ENCODE results near the gene SGK2. TPM values are rescaled to one million over a fixed set of nuclear protein-coding genes. Genes with fewer than 3 reads are reported as not detected.
A peak's percentile ranks its signal among the peaks of the same experiment; 100 is the strongest.

Gene SGK2
- total RNA-seq = 1 to 10 TPM in 1 of 4 donors, under 1 TPM in 2, not detected in 1; 0.21 to 2.9 (median 0.23) TPM
- polyA plus RNA-seq = 3.6 TPM
- long read RNA-seq, donor 1 = 0 reads
- long read RNA-seq, donor 2 = 0 reads
- long read RNA-seq, donor 3 = 0 reads
- long read RNA-seq, donor 4 = 0 reads

DNA sequence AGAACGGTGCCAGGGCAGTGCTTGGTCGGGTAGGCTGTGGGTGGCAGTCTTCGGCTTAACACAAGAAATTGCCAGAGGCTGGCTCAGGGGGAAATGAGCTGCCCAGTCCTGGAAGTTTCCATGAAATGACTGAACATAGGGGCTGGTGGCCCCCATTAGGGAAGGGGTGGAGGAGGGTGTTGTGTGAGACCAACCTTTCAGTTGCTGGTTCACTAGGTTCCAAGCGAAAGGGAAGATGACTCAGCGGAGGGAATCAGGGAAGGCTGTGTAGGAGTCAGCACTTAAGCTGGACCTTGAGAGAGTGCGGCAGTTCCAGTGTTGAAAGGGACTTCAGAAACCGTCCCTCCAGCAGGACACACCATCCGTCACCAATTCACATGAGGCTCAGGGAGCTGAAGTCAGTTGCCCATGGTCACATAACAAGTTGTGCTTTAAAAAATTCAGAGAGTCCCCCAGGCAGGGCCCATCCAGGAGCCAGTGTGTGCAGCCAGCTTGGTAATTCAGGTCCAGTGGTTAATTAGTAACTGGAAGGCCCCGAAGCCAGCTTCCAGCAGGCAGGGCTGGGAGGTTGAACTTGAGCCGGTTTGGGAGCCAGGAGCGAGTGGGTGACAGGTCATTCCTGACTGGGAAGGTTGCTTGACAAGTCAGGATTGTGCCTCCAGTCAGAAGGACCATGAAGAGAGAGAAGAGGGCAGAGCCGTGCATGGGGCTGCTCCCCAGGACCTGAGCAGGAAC, at the start of gene SGK2:
SGK2 (plus strand) TSS at position 616 of the 735 bp plus-strand sequence. CDS start 7,469 bp downstream, outside the sequence.
- Histone ChIP-seq H3K4me1 (ENCODE audit: control insufficient read depth, insufficient read depth, low read length) (no peaks in the 10 kb centered on the region), H3K4me3 (ENCODE audit: low read length) (no peak within 1 kb of the TSS), H3K27ac (ENCODE audit: low read length) (no peak within 1 kb of the TSS), H3K9me3 (ENCODE audit: control insufficient read depth, low read length) (no peaks in the 10 kb centered on the region), H3K27me3 (ENCODE audit: control insufficient read depth, insufficient read depth) (no peaks in the 10 kb centered on the region)
- WGBS = 71% methylated on average over 12 of the region's 12 CpGs
- no peak for DNase-seq
- ATAC-seq = peak in 1 of 2 donors; percentile 50
- intact Hi-C loops (cut with DNase I) = no loop called here

DNA sequence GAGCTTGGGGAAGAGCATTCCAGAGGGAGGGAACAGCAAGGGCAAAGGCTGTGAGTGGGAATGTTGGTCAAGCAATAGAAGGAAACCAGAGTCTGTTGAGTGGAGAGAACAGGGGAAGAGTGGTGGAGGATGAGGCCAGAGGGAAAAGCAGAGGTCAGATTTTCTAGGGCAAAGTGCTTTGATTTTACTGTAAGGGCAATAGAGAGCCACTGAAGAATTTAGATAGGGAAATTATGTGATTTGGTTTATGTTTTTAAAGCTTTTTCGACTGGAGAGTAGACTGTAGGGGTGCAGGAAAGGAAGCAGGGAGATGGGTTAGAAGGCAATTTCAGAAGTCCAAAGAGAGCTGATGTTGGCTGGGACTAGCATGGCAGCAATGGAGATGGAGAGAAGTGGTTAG, 46.9 kb upstream of the SGK2 start:
- H3K27me3 ChIP-seq (ENCODE audit: control insufficient read depth, insufficient read depth) = no peaks in the 10 kb centered on the region
- H3K27ac ChIP-seq (ENCODE audit: low read length) = no peak overlapping the region
- DNase-seq (no peak), ATAC-seq (no peak)
- intact Hi-C loops (cut with DNase I) = no loop called here
- H3K4me3 ChIP-seq (ENCODE audit: low read length) = no peak overlapping the region
- peaks cover 2% of the 10 kb centered on the region for H3K4me1 ChIP-seq (ENCODE audit: control insufficient read depth, insufficient read depth, low read length)
- 87% methylated on average over 1 of the region's 1 CpG for WGBS
- H3K9me3 ChIP-seq (ENCODE audit: control insufficient read depth, low read length) = no peaks in the 10 kb centered on the region

DNA sequence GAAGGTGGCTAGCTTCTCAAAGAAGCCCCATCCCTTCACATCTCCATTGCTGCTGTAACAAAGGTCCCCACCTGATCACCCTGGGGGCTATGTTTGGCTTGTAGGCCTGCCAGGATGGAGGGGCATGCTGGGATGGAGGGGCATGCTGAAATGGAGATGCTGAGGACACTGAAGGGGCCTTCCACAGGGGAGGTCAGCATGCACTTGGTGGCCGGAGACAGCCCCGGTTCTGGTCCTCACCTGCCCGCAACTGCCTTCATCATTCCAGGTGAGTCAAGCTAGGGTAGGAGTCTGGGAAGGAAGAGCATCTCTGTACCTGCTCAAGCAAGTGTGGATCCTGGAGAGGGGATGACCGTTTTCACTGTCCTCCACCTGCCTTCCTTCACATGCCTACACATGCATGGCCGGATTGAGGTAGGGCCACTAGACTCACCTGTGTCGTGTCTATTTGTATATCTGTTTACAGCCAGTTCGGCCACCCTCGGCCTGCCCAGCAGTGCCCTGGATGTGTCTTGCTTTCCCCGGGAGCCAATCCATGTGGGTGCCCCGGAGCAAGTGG, 45.4 kb upstream of the SGK2 start:
- H3K9me3 ChIP-seq (ENCODE audit: control insufficient read depth, low read length) = no peaks in the 10 kb centered on the region
- ATAC-seq (no peak), DNase-seq (no peak)
- H3K27me3 ChIP-seq (ENCODE audit: control insufficient read depth, insufficient read depth) = no peaks in the 10 kb centered on the region
- H3K27ac ChIP-seq (ENCODE audit: low read length) = no peak overlapping the region
- 68% methylated on average over 10 of the region's 10 CpGs for WGBS
- H3K4me1 ChIP-seq (ENCODE audit: control insufficient read depth, insufficient read depth, low read length) = peaks cover 2% of the 10 kb centered on the region
- peak overlapping the region; percentile 30 for H3K4me3 ChIP-seq (ENCODE audit: low read length)
- intact Hi-C loops (cut with DNase I) = no loop called here

DNA sequence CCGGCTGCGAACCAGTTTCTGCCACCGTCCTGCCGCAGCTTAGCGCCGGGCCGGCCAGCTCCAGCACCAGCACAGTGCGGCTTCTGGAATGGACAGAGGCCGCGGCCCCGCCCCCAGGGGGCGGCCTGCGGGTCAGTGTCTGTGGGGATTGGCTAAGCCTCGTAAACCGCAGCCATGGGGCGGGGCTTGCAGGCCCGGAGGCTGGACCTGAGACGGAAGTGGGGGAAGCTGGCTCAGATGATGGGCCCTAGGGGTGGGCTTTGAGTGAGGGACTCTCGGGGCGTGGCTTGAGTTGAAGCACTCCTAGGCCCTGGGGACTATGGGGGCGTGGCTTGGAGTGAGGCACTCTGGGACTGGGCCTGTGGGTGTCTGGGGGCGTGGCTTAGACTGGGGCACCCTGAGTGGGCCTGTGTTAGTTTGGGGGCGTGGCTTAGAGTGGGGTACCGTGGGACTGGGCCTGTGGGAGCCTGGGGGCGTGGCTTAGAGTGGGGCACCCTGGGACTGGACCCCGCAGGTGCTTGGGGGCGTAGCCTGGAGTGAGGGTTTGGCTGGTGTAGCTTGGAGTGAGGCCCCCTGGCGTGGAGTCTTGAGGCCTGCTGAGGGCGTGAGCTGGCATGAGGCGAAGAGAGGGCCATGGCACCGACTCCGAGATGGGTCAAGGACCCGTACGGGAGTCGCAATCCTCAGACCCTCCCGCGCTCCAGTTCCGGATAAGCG, 44.7 kb upstream of the SGK2 start:
- peak overlapping the region; percentile 55 for H3K4me3 ChIP-seq (ENCODE audit: low read length)
- 49% methylated on average over 39 of the region's 39 CpGs for WGBS
- intact Hi-C loops (cut with DNase I) = no loop called here
- ATAC-seq = peak; percentile 96 to 97
- no peaks in the 10 kb centered on the region for H3K9me3 ChIP-seq (ENCODE audit: control insufficient read depth, low read length)
- DNase-seq = peak; percentile 98
- H3K27me3 ChIP-seq (ENCODE audit: control insufficient read depth, insufficient read depth) = no peaks in the 10 kb centered on the region
- peaks cover 2% of the 10 kb centered on the region for H3K4me1 ChIP-seq (ENCODE audit: control insufficient read depth, insufficient read depth, low read length)
- H3K27ac ChIP-seq (ENCODE audit: low read length) = peak overlapping the region; percentile 16

DNA sequence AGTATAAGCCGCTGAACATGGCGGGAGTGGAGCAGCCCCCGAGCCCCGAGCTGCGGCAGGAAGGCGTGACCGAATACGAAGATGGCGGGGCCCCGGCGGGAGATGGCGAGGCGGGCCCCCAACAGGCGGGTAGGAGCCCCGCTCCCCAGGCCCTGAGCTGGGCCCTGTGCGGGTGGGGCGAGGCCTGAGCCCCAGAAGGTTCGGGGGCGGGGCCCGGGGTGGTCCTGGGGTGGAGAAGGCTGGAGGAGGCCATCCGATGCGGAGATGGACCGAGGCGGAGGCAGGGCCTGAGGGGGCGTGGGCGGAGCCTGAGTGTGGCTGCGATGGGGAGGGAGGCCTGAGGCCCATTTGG, 44.2 kb upstream of the SGK2 start:
- H3K27ac ChIP-seq (ENCODE audit: low read length) = peak overlapping the region; percentile 16
- peak; percentile 57 to 85 (median 83) for DNase-seq
- intact Hi-C loops (cut with DNase I) = no loop called here

DNA sequence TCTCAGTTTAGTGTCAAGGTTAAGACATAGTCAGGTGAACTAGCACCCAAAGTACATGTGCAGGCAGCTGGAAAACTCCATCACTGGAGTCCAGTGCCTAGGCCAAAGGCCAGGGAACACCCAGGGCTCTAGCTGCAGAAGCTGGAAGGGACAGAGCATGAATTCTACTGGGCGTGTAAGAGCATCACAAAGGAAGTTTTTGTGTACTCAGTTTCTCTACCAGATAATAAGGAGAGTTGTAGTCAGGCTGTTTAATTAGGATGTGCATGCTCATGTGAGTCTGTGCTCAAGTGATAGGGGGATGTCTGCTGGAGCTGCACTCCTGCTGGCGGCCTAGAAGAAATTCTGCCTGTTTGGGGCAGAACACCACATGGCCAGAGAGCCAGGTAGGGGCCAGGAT, 43.2 kb upstream of the SGK2 start:
- DNase-seq = no peak
- Histone ChIP-seq H3K4me3 (ENCODE audit: low read length) (no peak overlapping the region), H3K27me3 (ENCODE audit: control insufficient read depth, insufficient read depth) (no peaks in the 10 kb centered on the region), H3K27ac (ENCODE audit: low read length) (no peak overlapping the region), H3K4me1 (ENCODE audit: control insufficient read depth, insufficient read depth, low read length) (peaks cover 2% of the 10 kb centered on the region), H3K9me3 (ENCODE audit: control insufficient read depth, low read length) (no peaks in the 10 kb centered on the region)
- WGBS = 65% methylated on average over 2 of the region's 2 CpGs
- ATAC-seq = no peak
- intact Hi-C loops (cut with DNase I) = no loop called here

More for the DNA sequence above, 44.2 kb upstream of the SGK2 start:
- peak; percentile 38 to 45 for ATAC-seq
- Histone ChIP-seq H3K4me1 (ENCODE audit: control insufficient read depth, insufficient read depth, low read length) (peaks cover 2% of the 10 kb centered on the region), H3K4me3 (ENCODE audit: low read length) (peak overlapping the region; percentile 55), H3K9me3 (ENCODE audit: control insufficient read depth, low read length) (no peaks in the 10 kb centered on the region), H3K27me3 (ENCODE audit: control insufficient read depth, insufficient read depth) (no peaks in the 10 kb centered on the region)
- 46% methylated on average over 27 of the region's 27 CpGs for WGBS

DNA sequence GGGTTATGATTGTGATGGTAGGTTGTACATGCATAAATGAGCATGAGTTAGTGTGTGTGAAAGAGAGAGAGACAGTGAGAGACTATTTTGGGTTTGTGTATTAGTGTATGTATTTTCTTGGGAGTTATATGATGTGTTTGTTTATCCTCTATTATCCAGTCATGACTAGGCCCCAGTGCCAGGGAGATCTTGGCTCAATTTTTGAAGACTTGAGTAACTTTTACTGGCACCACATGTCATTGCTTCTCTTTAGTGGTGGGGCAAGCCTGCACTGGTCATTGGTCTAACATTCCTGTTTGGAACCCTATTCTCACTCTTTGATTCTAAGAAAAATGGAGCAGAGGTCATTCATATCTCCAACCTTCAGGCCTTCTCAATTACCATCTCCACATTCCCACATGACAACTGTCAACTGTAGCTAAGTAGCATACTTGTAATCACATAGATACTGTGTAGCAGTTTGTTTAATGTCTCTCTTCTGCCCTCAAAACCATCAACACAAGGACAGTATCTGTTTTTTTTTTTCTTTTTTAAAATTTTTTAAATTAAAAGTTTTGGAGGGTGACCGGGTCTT, 42.5 kb upstream of the SGK2 start:
- no peak overlapping the region for H3K27ac ChIP-seq (ENCODE audit: low read length)
- intact Hi-C loops (cut with DNase I) = no loop called here
- peaks cover 2% of the 10 kb centered on the region for H3K4me1 ChIP-seq (ENCODE audit: control insufficient read depth, insufficient read depth, low read length)
- no peak overlapping the region for H3K4me3 ChIP-seq (ENCODE audit: low read length)
- ATAC-seq (no peak), DNase-seq (no peak)
- 97% methylated on average over 1 of the region's 1 CpG for WGBS
- no peaks in the 10 kb centered on the region for H3K9me3 ChIP-seq (ENCODE audit: control insufficient read depth, low read length)
- H3K27me3 ChIP-seq (ENCODE audit: control insufficient read depth, insufficient read depth) = no peaks in the 10 kb centered on the region

DNA sequence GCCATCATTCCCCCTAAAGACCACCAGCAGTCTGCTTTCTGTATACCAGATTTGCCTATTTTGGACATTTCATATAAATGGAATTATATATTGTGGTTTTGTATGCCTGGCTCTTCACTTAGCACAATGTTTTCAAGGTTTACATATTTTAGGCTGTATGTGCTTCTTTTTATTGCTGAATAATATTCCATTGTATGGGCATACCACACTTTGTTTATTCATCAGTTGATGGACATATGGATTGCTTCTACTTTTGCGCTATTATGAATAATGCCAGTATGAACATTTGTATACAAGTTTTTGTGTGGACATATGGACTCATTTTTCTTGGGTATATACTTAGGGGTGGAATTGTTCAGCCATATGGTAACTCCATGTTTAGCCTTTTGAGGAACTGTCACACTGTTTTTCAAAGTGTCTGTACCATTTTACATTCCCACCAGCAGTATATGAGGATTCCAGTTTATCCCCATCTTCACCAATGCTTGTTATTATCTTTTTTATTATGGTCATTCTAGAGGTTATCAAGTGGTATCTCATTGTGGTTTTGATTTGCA, 38.7 kb upstream of the SGK2 start:
- H3K27ac ChIP-seq (ENCODE audit: low read length) = no peak overlapping the region
- DNase-seq (no peak), ATAC-seq (no peak)
- H3K4me1 ChIP-seq (ENCODE audit: control insufficient read depth, insufficient read depth, low read length) = no peaks in the 10 kb centered on the region
- no peaks in the 10 kb centered on the region for H3K27me3 ChIP-seq (ENCODE audit: control insufficient read depth, insufficient read depth)
- H3K9me3 ChIP-seq (ENCODE audit: control insufficient read depth, low read length) = no peaks in the 10 kb centered on the region
- intact Hi-C loops (cut with DNase I) = no loop called here
- no peak overlapping the region for H3K4me3 ChIP-seq (ENCODE audit: low read length)
- WGBS = 99% methylated on average over 1 of the region's 1 CpG

DNA sequence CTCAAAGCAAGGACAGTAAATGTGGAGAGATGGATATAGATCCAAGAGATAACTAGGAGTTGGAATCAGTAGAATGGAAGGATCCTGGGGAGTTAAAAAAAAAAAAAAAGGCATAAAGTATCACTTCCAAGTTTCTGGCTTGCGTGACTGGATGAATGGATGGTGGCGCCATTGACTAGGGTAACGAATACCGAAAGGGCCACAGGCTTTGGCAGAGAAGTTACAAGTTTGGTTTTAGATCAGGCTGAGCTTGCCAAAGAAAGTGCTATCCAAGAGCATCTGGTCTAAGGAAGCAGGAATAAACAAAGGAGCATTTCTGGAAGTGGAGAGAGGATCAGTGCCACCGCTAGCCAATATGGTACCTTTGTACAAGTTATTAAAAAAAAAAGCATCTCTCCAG, 33.8 kb upstream of the SGK2 start:
- no peaks in the 10 kb centered on the region for H3K27me3 ChIP-seq (ENCODE audit: control insufficient read depth, insufficient read depth)
- no peaks in the 10 kb centered on the region for H3K4me1 ChIP-seq (ENCODE audit: control insufficient read depth, insufficient read depth, low read length)
- no peak for DNase-seq
- no peak overlapping the region for H3K4me3 ChIP-seq (ENCODE audit: low read length)
- no peak overlapping the region for H3K27ac ChIP-seq (ENCODE audit: low read length)
- H3K9me3 ChIP-seq (ENCODE audit: control insufficient read depth, low read length) = no peaks in the 10 kb centered on the region
- intact Hi-C loops (cut with DNase I) = no loop called here
- 75% methylated on average over 5 of the region's 5 CpGs for WGBS
- ATAC-seq = no peak

DNA sequence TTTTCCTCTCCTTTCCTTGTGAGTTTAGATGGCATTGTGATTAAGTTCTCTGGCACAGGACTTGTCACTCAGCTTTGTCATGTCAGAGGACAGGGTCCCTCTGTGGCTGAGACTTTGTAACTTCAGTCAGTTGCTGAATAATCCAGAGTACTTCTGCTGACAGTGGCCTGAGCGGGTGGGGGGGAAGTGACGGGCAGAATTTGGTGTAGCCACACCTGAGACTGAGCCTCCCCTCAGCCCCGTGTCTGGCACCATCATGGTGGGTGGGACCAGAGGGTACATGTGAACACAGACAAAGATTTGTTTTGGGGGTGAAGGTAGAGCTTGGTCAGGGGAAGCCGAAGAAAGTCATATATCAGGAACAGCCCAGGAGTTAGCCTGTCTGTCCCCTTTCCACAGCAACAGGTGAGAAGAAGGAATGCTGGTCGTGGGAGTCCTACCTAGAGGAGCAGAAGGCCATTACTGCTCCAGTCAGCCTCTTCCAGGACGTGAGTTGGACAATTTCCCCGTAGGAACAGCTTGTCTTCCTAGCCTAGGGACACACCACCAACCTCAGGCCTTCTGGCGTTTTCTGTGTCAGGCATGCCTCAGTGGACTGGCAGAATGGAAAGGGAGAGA, 30.5 kb upstream of the SGK2 start:
- no peaks in the 10 kb centered on the region for H3K9me3 ChIP-seq (ENCODE audit: control insufficient read depth, low read length)
- no peaks in the 10 kb centered on the region for H3K27me3 ChIP-seq (ENCODE audit: control insufficient read depth, insufficient read depth)
- DNase-seq (no peak), ATAC-seq (no peak)
- H3K27ac ChIP-seq (ENCODE audit: low read length) = no peak overlapping the region
- WGBS = 83% methylated on average over 8 of the region's 8 CpGs
- no peaks in the 10 kb centered on the region for H3K4me1 ChIP-seq (ENCODE audit: control insufficient read depth, insufficient read depth, low read length)
- H3K4me3 ChIP-seq (ENCODE audit: low read length) = no peak overlapping the region
- intact Hi-C loops (cut with DNase I) = no loop called here

Data from right cardiac atrium (tissue), 5 donors.